Measurements from ENCODE around the gene H19. TPM values are rescaled to one million over a fixed set of nuclear protein-coding genes. Genes with fewer than 3 reads are reported as not detected.

Gene H19
- total and polyA plus RNA-seq, 12 donors, result 235 to 1,965 (median 408) TPM

GRCh38 chr11:2002042-2002776, 4.6 kb upstream of the H19 start:
- ATAC-seq (peak in 3 of 8 donors; percentile 25 to 36 (median 33)), DNase-seq (no peak)
- TF ChIP-seq CTCF (IDR thresholded peaks at IDR 0.05), result no peak
- Histone ChIP-seq H3K36me3 (no peaks in the 10 kb centered on the region), H3K27ac (no peak overlapping the region), H3K4me3 (no peak overlapping the region), H3K27me3 (no peaks in the 10 kb centered on the region), H3K9me3 (no peaks in the 10 kb centered on the region), H3K4me1 (no peaks in the 10 kb centered on the region)
- intact Hi-C loops (cut with DNase I), result no loop called here
- no CpG with 5 or more reads among the region's 42 CpGs for WGBS, 2 donors

- TF ChIP-seq CTCF (IDR thresholded peaks at IDR 0.05), result no peak
- H3K4me1 ChIP-seq, result no peaks in the 10 kb centered on the region
- no CpG with 5 or more reads among the region's 15 CpGs for WGBS, 2 donors
- no peak overlapping the region for H3K4me3 ChIP-seq
- no peak overlapping the region for H3K27ac ChIP-seq
- no peaks in the 10 kb centered on the region for H3K36me3 ChIP-seq
- no peaks in the 10 kb centered on the region for H3K9me3 ChIP-seq
- intact Hi-C loops (cut with DNase I), result no loop called here
- H3K27me3 ChIP-seq, result no peaks in the 10 kb centered on the region
- ATAC-seq (peak in 1 of 8 donors; percentile 38), DNase-seq (no peak)
Observed at GRCh38 chr11:1998861-1999260, 1.2 kb upstream of the H19 start.

- DNase-seq (no peak), ATAC-seq (peak; percentile 61 to 85 (median 78))
- no peak overlapping the region for H3K27ac ChIP-seq
- no peak overlapping the region for H3K4me3 ChIP-seq
- H3K27me3 ChIP-seq, result no peaks in the 10 kb centered on the region
- intact Hi-C loops (cut with DNase I), result no loop called here
- no CpG with 5 or more reads among the region's 28 CpGs for WGBS, 2 donors
- no peaks in the 10 kb centered on the region for H3K36me3 ChIP-seq
- no peaks in the 10 kb centered on the region for H3K4me1 ChIP-seq
- TF ChIP-seq CTCF (IDR thresholded peaks at IDR 0.05), result no peak
- H3K9me3 ChIP-seq, result no peaks in the 10 kb centered on the region
Observed at GRCh38 chr11:1998290-1998689, 648 bp upstream of the H19 start.

DNA sequence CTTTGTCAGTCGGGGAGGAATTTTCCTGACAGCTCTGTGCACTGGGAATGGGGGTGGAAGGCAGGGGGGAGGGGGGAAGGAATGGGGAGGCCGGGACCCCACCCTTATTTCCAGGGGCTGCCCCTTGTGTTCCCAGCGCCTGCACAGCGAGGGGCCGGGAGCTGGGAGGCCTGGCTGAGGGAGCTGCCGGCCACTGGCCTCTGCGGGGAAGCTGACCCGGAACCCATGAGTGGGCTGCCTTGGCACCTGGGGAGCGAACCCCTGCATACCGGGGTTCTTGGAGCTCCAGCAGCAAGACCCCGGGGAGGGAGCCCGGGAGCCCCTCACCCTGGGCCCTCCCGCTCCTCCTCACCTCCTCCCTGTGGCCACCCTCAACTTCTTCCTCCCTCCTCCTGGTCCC, 3.5 kb downstream of the H19 start:
- intact Hi-C loops (cut with DNase I), result no loop called here
- ATAC-seq (peak in 1 of 8 donors; percentile 7), DNase-seq (peak in 1 of 2 donors; percentile 2)
- Histone ChIP-seq H3K27ac (no peak overlapping the region), H3K27me3 (no peaks in the 10 kb centered on the region), H3K4me3 (no peak overlapping the region), H3K9me3 (no peaks in the 10 kb centered on the region), H3K4me1 (no peaks in the 10 kb centered on the region), H3K36me3 (no peaks in the 10 kb centered on the region)
- WGBS, 2 donors, result 54 to 64% methylated on average over 9 to 10 of the region's 13 CpGs
- TF ChIP-seq CTCF (IDR thresholded peaks at IDR 0.05), result no peak

Measured in heart right ventricle (tissue), 16 donors.